ENCODE results near the gene UBE2M.

Gene UBE2M

DNA sequence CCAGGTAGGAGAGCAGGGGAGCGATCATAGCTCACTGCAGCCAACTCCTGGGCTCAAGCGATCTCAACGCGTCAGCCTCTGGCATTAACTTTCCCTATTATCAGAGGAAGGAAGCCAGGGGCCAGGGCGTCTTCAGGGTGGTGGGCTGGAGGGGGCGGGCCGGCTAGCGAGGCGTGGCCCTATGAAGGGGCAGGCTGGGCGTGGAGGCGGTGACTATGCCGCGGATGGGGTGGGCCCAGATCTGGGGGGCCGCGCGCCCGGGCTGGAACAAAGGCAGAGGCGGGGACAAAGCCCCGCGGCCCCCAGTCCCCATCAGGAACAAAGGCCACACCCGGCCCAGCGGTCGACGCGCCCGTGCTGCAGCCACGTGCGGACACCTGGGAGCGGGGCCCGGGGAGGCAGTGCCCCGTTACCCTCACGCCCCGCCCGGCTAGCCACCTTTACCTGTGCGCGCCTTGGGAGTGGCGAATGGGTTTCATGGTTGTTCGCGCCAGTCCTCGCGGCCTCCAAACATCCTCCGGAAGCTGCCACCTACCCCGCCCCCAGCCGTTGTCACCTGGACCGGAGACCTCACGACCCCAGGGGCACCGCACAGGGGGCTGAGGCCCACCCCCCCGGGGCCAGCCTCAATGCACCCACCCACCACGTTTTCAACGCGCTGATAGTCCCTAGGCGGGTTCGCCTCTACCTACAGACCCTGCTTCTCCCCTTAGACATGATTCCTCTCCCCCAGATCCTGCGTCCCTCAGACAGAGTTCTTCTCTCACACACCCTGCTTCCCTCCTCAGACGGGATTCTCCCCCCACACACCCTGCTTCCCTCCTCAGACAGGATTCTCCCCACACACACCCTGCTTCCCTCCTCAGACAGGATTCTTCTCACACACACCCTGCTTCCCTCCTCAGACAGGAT lies 19.9 kb downstream of the UBE2M start:
- no peak for DNase-seq

DNA sequence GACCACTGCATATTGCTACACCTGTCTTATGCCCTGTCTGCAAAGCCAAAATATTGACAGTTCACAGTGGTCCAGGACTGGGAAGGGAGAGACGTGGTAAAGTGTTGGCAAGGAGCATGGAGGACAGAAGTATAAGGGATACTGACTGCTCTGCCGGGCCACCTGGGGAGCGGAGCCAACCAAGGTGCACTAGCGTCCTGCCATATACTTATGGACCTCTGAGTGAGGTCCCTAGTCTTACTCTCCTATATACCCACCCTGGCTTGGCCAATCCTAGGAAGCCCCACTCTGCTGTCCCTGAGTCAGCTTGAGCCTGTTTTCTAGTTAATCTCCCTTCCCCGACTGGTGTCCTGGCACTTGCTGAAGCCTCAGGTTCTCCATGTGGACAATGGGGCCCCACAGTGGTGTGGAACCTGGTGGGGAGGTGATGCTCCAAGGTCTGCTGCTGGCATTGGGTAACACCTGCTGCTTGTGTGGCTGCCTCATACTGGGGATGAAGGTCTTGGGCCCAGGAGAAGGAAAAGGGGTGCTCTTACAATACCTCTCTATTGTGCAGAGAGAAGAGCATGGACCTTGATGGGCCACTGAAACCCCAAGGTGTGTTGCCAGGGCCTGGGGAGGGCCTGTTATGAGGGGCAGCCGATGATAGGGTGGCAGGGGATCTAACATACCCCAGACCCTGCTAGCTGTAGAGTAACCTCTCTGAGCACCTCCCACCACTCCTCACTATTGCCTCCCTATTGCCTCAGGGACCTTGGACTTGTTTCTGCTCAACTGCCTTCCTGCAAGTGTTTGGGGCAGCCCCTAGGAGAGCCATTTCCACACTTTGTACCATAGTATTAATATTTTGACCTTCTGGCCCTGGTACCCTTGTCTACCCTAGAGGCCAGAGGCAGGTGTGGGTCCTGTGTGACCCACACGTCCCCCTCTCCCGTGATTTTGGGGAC lies 21.3 kb downstream of the UBE2M start:
- DNase-seq, result no peak

DNA sequence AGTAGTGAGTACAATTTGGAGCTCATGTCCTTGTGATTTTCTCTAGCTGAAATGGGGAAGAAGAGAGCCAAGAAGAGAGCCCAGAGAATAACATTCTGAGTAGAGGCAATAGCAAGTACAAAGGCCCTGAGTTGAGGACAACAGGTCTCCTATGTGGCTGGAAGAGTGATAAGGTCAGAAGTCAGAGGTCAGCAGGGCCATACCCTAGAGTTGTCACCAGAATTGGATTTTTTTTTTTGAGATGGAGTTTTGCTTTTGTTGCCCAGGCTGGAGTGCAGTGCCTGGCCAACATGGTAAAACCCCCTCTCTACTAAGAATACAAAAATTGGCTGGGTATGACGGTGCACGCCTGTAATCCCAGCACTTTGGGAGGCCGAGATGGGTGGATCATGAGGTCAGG lies 22.6 kb downstream of the UBE2M start:
- DNase-seq, result no peak

DNA sequence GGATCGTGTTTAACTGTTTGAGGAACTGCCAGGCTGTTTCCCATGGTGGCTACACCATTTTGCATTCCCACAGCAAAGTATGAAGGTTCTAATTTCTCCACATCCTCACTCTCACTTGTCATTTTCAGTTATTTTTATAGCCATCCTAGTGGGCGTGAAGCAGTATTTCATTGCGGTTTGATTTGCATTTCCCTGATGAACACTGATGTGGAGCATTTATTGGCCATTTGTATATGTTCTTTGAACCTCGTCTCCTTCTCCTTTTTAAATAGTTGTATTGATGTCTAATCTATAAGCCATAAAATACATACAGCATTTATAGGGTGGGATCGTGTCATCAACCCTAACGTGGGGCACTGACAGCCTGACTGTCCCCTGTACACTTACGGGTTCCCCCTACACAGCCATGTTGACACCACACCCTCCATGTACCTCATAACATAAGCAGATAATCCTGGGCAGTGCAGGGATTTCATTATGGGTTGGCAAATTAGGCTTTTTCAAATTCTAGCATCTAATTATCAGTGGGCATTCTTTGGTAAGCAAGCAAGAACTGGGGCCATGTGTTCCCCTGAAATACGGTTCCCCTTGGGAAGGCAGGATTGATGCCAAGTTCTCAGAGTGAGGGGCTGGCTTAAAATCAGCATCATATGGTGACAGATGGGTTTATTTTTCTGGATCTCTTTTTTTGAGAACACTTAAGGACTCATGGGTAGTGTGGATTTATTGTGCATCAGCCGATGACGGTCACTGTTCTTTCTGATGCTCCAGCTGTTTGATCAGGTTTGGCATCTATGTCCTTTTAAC lies 27.2 kb downstream of the UBE2M start:
- no peak for DNase-seq

DNA sequence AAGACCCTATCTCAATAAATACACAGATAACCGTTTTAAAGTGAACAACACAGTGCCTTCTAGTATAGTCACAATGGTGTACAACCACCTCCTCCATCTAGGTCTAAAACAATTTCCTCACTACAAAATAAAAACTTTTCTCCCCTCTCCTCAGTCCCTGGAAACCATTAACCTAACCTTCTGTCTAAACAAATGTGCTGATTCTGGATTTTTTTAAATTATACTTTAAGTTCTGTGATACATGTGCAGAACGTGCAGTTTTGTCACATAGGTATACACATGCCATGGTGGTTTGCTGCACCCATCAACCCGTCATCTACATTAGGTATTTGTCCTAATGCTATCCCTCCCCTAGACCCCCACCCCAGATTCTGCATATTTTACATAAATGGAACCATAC lies 29.0 kb downstream of the UBE2M start:
- no peak for DNase-seq

DNA sequence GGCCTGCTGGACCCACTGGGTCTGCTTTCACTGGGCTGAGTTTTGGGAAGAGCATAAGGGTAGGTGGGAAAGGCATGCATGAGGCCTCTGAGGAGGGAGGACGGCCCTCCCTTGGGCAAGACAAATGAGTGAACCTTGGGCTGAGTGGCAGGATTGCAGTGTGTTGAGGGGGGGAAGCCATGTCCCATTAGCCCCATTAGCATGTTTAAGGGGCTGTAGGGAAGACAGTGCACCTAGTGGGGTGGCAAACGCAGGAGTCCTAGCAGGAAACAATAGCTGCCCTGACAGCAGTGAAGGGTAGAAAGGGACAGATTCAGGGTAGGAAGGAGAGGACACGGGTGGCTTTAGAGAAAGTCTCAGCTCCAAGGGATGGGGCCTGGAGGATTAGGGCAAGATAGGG lies 35.7 kb downstream of the UBE2M start:
- DNase-seq, result no peak

DNA sequence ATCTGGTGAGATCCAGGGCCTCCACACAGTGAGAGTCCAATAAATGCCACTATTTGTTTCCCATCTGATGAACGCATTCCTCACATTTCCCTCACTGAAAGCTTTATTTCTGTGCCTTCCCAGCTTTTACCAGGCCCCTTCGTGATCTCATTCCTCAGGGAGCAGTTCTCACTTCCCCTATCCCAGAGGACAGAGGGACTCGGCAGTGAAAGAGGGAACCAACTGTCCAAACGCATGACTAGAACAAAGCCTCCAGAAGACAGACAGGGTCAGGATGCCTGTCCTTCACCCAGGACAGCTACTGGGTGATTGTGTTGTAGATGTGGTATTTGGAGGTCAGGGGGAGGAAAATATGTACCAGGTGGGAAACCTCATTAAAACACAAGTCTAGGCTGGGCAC lies 36.8 kb downstream of the UBE2M start:
- DNase-seq, result no peak

DNA sequence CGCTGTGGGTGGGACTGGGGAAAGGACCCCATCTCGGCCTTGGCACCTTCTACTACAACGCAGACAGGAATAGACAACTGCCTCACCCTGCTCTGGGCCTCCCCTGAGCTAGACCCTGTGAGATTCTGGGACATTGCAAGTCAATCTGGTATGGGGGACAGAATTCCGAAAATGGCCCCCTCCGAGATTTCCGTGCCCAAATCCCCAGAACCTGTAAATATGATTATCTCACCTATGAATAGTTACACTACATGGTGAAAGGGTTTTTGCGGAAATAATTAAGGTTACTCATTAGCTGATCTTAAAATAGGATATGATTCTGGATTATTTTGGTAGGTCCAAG lies 38.2 kb downstream of the UBE2M start:
- no peak for DNase-seq

DNA sequence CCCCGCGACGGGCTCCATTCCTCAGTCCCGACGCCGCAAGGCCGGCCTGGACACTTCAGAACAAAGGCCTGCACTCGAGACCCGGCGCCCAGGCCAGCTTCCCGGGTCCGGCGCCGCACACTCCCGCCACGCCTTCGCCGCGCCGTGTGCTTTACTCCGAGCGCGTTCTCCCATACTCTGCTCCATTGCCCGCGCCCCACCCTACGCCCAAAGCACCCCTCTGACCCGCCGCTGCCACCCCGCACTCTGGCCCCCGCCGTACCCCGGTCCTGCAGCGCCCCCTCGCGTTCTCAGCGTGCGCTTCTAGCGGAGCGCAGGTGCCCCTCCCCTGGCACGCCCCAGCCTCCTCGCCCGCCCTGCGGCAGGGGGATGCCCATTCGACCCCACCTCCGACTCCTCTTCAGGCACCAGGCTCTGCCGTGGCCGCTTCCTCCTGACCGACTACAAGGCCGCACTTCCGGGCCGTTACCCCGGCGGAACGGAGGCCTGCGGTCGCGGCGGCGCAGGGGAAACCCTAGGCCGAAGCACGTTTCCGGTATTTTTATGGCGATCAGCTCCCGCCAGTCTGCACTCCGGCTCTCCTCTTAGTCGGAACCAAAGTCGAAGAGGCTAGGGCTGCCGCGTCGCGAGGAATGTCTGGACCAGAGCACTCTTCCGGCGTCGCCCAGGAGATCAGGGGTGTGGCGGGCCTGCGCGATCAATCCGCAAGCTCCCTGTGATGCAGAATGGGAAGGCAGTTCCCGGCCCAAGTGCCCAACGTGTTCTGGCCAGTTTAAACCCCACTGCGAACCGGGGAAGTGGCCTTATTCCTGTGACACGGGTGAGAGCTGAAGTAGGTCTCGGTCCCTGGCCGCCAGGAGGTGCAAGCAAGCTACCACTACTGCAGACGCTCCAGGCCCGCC lies 38.8 kb downstream of the UBE2M start, which contains the start of gene ZBTB45:
ZBTB45 (minus strand) TSS at position 456 of the 902 bp plus-strand sequence. CDS start 2,137 bp downstream, outside the sequence.
- peak; percentile 98 for DNase-seq

DNA sequence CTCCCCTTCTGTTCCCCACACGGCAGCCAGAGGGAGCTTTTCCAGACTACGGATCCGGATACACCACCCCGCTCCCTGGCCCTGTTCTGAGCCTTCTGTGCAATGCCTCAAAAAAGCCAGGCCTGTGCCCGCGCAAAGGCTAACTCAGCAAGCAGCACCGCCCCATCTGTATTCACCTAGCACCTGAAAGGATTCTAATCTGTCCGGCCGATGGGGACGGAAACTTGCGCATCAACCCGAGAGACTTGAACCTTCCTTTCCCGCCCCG lies 39.4 kb downstream of the UBE2M start:
- DNase-seq, result peak; percentile 84

DNA sequence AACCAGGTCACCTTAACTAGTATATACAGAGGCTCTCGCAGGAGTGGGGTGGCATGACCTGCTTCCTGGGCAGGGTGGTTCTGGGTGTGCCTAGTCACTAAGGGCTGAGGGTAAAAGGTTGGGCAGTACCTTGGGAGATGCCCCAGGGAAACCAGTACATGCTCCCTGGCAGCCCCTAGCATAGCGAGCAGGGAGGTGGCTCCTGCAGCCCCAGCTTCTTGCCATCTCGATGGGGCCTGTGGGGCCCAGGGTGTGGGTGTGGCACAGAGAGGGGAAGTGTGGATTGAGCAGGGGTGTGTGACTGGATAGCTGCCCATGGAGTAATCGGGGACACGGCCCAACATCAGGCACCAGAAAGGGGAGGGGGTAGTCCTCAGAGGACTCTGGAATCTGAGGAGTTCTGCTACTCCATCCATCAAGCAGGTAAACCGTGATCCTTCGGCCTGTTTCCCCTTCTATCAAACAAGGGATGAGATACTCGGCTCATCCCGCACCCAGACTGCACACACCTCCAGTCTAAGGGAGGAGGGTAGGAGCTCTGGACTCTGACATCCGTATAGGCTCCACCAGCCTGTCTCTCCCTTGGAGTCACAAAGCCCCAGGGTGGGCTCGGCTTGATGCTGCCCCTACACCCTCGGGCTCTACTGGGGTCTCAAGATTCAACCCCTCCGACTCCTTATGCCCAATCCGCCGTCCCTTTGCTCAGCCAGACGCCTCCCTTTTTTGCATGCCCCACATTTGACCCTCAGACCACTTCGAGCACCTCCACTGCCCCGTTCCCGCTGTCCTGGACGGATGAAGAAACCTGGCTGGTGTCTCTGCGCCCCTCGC lies 39.9 kb downstream of the UBE2M start:
- no peak for DNase-seq

DNA sequence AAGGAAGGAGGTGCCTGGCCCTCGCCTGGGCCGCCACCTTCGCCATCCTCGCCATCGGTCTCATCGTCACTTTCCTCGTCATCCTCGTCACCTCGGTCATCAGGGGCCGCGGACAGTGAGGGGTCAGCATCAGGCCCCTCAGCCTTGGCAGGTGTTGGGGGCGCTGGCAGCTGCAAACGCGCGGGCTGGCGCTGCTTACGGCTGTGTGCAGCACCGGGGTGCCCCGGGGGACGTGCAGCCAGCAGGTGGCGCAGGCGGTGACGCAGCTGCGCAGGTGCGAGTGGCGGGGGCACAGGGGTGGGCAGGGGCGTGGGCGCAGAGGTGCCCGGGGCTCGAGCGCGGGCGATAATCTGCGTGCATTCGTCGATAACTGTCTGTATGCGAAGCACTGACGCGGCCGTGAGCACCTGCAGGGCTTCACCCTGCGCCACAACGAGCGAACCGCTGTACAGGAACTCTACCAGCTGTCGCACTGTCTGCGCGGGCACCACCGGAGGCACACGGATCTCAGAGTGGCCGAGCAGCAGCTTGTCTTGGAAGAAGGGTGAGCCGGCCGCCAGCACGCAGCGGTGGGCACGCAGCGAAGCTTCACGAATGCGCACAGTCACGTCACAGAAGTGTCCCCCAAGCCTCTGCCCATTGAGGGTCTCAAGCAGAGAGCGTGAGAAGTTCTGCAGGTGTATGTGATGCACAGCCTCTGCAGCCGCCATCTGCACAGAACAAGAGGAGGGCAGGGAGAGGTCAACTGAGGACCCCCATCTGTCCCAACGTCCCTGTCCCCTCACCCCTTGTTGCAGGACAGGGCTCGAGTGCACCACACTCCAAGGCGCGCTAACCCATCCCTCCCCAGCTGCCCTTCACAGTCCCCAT lies 41.2 kb downstream of the UBE2M start:
- DNase-seq, result no peak

DNA sequence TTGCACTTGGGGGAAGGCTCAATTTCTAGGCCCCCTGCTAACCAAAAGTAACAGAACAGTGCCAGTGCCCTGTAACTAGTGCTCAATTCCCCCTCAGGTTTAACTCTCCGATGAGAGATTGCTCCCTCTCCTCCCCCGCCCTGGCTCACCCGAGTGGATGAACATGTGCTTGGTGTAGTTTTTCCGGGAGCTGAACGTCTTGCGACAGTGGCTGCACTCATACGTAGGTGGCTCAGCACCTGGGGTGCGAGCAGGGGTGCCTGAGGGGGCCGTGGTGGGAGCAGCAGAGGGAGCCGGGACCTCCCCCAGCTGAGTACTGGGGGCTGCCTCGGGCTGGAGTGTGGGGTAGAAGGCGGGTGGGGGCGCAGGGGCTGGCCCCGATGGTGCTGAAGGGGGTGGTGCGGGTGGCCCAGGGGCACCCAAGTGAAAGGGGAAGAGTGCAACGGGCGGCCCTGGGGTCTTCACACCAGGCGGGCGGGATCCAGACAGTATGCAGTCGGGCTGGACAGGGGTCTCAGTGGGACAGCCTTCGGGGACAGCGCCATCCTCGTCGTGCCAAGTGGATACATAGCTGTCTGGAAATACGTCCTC lies 42.1 kb downstream of the UBE2M start:
- no peak for DNase-seq

DNA sequence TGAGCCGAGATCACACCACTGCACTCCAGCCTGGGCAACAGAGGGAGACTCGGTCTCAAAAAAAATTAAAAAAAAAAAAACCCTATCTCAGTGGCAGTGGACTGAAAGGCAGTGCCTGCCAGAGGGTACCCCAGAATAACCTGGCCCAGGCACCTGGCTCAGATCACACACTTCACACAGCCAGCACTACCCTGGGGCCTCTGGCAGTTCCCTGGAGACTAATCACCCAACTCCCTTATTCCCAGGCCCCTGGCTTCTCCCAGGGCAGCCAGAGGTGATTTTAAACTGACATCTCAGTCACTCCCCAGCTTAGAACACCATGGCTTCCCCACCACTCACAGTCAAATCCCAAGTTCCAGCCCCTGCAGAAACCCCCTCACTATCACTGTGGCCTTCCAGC lies 43.2 kb downstream of the UBE2M start:
- no peak for DNase-seq

DNA sequence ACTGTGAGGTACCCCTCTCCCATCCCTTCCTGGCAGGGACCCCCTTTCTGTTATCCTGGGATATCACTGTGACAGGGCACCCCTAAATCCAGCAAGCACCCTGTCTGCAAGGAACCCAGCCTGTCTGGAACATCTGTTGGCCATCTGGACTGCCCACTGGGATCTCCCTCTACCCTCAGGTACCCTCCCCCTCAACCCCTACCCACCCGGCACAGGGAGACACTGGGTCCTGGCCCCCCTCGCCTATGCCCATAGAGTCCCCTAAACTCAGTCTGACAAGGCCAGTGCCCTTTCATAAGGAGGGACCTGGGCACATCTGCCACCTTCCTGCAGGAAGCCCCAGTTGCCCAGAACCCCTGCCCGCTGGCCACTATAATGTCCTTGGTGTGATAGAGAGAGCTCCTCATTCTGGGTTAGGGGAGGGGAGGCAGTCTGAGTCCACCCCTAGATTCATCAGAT lies 43.8 kb downstream of the UBE2M start:
- no peak for DNase-seq

DNA sequence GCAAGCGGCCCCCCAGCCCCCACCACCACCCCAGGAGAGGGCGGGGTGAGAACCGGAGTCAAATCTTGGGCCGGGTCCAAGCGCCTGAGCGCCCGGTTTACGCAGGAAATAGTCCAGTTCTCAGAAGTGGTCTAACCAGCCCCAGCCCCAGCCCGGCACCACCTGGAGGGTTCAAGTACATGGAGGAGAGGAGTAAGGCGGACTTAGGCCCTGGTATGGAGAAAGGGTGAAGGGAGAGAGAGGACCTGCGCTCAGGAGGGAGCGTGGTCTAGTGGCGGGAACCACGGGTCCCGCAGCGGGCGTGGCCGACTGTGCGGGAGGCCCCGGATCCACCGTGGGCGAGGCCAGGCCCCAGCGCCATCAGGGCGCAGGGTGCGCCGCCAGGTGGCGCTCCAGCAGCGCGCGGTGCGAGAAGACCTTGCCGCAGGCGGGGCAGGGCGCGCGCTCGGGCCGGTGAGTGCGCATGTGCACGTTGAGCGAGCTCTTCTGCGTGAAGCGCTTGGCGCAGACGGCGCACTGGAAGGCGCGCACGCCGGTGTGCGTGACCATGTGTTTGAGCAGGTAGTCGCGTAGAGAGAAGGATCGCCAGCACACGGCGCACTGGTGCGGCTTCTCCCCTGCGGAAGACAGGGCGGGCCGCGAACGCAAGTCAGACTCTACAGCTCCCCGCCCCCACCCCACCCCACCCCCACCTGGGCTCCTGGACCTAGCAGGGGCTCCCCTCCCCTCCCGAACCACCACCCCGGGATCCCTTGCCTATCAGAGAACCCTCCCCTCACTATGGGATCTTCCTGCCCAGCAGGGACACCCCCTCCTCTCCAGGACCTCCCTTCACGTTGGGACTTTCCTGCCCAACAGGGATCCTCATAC lies 44.5 kb downstream of the UBE2M start:
- peak; percentile 88 for DNase-seq

DNA sequence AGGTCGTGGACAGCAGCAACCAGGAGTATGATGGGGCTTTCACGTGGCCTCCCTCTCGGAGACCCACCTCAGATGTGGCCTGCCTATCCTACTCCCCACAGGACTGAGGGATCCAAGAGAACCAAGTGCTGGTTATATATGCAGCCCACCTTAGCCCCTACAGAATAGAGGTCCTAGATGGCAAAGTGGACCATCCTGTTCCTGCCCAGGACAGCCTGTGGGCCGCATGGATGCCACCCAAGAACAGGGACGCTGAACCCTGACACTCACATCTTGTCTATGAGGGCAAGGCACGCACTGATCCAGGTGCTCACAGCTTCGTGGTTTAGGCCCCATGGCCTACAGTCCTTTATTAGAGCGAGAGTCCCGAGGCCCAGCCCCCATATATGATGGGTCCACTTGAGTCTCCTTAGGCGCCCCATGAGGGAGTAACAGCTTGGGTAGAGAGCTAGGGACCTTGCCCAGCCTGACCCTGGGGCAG lies 45.2 kb downstream of the UBE2M start:
- no peak for DNase-seq

Measured in NCI-H146 (cell line).